PC-3 (cell line): ENCODE measurements around the gene NLGN1.

Experiments
- CTCF ChIP-seq: fragments of 300-600 bp; sonication (generic); conservative IDR thresholded peaks from 2 replicates; pipeline ENCODE4 v1.5.1; 2017; ENCODE audit warnings: antibody characterized with exemption, low read depth, mild to moderate bottlenecking, low read length
- EZH2 ChIP-seq: fragments of 300-600 bp; sonication (generic); IDR thresholded peaks from one replicate; pipeline ENCODE4 v1.6.1; 2017; ENCODE audit warnings: antibody characterized with exemption, mild to moderate bottlenecking, low read length; ENCODE audit not compliant: unreplicated experiment

DNA sequence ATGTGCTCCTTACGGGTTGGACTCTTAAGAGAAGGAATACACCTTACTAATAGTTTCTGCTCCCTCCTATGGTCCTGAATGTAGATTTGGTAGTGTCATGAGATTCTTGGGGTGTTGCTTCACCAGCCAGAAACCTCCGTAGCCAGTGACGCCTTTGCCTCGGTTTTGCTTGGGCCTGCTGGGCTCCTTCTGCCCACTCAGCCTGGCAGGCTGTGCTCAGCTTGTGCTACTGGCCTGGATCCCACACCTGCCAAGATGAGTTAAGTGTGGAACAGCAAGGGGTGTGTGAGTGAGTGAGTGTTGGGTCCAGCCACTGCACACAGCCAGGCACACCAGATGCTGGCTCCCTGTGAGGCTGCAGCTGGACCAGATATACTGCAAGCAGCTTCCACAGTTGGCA lies 560.1 kb downstream of the NLGN1 start:
- TF ChIP-seq CTCF (no peak), EZH2 (no peak)
